AG09319 (cell line): ENCODE data around the gene MRTFA.
"Not testable (repeated sequence)": the region's sequence is repeated elsewhere in the genome, so short reads cannot be mapped to it uniquely, and the experiment has no call there.

Source experiments
- DNase-seq: peaks from one replicate; pipeline ENCODE4 v3.0.0-alpha.2; 2010; ENCODE audit warnings: low read depth; ENCODE audit errors: extremely low read depth
- CTCF ChIP-seq: IDR thresholded peaks from 2 replicates; pipeline ENCODE4 v1.5.1; 2011; ENCODE audit warnings: low read depth, mild to moderate bottlenecking, inconsistent platforms, low read length, moderate library complexity

Gene MRTFA

GRCh38 chr22:40605761-40606160 lies 30.8 kb downstream of the MRTFA start:
- no peak for DNase-seq
- TF ChIP-seq CTCF: no peak

DNA sequence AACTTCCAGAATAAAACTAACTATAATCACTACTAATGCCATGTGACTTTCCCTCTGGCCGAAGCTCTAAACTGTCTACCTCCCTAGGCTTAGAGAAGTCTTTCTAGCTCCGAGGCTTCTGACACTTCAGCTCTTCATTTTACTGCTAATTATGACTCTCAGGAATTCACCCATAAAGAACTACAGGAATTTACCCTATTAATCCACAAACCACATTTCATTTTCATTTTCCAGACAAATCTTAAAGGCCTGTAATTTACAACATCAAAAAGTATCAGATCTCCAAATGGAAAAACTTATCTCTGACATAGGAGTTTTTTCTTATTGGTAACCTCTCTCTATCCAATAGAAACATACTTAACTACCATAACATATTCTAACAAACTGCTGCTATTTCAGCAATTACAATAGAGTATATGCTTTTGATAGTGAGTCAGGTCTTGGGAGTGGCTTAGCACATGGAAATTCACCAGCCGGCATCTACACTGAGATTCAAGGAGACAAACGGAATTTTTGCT lies 33.4 kb downstream of the MRTFA start:
- no peak for TF ChIP-seq CTCF

GRCh38 chr22:40602231-40602630 lies 34.3 kb downstream of the MRTFA start:
- TF ChIP-seq CTCF: no peak
- no peak for DNase-seq

More for the DNA sequence above, 33.4 kb downstream of the MRTFA start:
- DNase-seq: peak; percentile 19

DNA sequence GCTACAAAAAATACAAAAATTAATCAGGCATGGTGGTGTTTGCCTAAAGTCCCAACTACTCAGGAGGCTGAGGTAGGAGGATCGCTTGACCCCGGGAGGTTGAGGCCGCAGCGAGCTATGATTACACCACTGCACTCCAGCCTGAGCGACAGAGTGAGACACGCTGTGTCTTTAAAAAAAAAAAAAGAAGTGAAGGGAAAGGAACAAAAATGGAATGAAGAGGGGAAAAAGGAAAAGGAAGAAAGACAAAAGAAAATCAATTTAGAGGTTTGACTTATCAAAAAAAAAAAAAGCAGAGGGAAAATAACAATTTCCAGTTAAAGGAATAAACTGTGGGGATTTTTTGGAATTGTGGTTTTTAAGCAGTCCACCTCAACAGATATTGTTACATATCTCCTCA lies 36.8 kb downstream of the MRTFA start:
- no peak for TF ChIP-seq CTCF
- no peak for DNase-seq

GRCh38 chr22:40598712-40599111 lies 37.8 kb downstream of the MRTFA start:
- not testable (repeated sequence) for DNase-seq

GRCh38 chr22:40597526-40598430 lies 38.7 kb downstream of the MRTFA start:
- TF ChIP-seq CTCF: no peak
- no peak for DNase-seq

DNA sequence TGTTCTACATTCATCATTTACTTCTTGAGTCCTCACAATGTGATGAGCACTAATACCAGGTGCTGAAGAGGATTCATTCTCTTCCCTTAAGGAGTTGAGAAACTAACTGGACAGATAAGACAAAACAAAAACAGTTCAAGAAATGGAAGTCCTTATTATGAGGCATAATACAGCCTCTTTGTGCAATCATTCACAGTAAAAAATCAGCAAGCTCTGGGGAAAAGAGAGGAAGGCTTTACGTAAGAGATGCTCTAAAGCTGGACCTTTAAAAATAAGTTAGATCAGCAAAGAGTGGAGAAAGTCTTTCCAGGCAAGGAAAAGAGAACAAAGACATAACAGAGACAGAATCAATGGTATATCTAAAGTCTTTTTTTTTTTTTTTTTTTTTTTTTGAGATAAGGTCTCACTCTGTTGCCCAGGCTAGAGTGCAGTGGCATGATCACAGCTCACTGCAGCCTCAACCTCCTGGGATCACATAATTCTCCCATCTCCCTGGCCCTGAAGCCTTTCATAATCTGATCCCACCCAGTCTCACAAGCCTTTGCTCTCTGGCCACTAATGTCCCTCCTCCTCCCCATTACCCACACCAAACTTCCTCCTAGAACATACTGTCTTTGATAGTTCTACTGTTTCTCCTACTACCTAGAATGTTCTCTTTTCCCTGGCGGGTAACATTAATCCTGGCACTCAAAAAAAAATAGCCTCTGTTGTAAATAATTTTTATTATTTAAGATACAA lies 40.9 kb downstream of the MRTFA start:
- TF ChIP-seq CTCF: no peak
- DNase-seq: no peak
